HFF-Myc (cell line): ENCODE measurements around the gene IL27RA.

Experiments
- DNase-seq: peaks from one replicate; pipeline ENCODE4 v3.0.0-alpha.2; 2011; ENCODE audit warnings: low read depth; ENCODE audit errors: extremely low read depth
- H3K4me3 ChIP-seq: replicated peaks from 2 replicates; pipeline ENCODE4 v1.5.1; 2011; ENCODE audit warnings: low read depth, mild to moderate bottlenecking, control low read depth, low read length
- TF ChIP-seq, protein P1 (sequence below): IDR thresholded peaks from 2 replicates; pipeline ENCODE4 v1.5.1; 2012; ENCODE audit warnings: mild to moderate bottlenecking, low read depth, low read length, control low read depth; ENCODE audit errors: missing control alignments

IL27RA gene

DNA sequence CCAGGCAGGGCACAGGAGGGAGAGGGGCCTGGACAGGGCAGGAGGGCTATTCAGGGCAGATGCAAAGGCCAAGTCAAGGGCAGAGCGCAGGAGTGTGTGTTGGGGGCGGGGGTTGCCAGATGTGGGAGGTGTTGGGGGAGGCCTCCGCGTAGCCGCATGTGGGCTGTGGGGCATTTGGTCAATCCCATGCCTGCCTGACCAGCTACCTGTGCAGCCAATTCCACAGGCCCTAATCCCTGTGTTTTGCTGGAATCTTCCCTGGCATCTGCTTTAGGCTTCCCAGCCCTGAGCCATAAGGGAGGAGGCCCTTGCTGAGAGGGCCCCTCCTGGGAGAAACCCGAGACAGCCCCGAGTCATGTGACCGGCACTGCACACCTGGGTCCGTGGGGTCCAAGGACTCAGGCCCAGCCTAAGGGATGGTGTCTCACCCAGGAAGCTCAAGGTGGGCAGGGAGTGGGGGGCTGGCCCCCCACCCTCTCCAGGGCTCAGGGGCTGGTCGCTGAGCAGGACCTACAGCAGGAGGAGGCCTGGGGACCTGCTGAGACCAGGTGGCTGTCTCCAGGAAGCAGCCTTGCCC is 45.7 kb upstream of the IL27RA start:
- DNase-seq = no peak
- H3K4me3 ChIP-seq = no peak overlapping the region

DNA sequence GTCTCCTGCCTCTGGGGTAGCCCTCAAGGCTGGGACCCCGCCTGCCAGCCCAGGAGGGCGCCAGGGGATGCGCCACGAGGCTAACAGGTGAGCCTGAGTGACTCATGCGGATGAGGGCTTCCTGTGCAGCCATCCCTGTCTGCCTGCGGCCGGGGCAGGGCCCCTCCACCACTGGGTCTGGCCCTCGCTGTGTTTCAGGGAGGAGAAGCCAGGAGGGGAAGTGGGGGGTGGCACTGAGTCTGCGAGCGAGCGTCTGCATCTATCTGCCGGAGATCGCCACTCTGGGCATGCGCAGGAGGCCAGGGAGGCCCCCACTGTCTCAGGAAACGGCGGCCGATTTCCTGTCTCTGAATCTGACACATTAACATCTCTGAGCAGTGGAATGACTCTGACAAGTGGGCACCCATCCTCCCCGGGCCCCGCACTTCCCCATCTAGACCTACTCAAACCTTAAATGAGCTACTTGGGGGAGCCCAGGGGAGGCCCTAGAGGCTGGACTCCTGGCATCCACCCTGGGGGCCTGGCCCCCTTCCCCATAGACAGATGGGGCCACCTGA is 45.1 kb upstream of the IL27RA start:
- peak; percentile 64 for DNase-seq
- no peak overlapping the region for H3K4me3 ChIP-seq

More for the DNA sequence above, 45.7 kb upstream of the IL27RA start:
- TF ChIP-seq, protein P1, sequence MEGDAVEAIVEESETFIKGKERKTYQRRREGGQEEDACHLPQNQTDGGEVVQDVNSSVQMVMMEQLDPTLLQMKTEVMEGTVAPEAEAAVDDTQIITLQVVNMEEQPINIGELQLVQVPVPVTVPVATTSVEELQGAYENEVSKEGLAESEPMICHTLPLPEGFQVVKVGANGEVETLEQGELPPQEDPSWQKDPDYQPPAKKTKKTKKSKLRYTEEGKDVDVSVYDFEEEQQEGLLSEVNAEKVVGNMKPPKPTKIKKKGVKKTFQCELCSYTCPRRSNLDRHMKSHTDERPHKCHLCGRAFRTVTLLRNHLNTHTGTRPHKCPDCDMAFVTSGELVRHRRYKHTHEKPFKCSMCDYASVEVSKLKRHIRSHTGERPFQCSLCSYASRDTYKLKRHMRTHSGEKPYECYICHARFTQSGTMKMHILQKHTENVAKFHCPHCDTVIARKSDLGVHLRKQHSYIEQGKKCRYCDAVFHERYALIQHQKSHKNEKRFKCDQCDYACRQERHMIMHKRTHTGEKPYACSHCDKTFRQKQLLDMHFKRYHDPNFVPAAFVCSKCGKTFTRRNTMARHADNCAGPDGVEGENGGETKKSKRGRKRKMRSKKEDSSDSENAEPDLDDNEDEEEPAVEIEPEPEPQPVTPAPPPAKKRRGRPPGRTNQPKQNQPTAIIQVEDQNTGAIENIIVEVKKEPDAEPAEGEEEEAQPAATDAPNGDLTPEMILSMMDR = no peak

DNA sequence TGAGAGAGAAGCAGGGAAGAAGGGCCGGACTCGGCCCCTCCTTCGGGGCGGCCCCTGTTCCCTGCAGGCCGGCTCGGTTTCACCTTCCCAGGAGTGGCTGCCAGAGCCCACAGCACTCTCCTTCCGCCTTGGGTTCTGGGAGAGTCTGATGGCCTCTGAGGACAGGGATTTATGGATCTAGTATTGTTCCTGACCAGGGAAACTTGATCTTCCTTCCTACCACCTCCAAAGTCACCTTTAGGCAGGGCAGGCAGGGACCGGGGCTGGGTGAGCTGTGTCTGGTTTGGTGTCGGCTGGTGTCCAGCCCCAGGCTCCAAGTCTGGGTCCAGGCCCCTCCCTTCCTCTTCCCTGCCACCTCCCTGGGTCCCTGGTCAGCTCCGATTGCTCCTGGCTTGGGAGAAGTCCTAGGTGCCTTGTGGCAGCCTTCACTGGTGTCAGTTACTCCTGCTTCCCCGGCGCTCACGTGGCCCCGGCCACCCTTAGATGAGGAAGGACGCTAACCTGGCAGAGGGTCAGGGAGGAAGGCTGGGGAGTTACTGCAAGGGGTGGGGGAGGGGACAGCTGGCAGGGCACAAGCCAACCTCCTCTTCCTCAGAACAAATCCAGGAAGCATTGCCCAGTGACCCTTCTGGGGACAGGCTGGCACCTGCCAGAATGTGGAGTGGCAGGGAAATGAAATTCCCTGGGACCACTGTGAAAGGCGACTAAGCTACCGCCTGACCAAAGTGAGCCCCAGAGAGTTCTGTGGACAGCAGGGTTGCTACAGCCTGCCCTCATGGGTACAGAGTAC is 44.3 kb upstream of the IL27RA start:
- no peak for DNase-seq
- TF ChIP-seq, protein P1 = no peak
- no peak overlapping the region for H3K4me3 ChIP-seq

More for the DNA sequence above, 45.1 kb upstream of the IL27RA start:
- TF ChIP-seq, protein P1 = no peak

DNA sequence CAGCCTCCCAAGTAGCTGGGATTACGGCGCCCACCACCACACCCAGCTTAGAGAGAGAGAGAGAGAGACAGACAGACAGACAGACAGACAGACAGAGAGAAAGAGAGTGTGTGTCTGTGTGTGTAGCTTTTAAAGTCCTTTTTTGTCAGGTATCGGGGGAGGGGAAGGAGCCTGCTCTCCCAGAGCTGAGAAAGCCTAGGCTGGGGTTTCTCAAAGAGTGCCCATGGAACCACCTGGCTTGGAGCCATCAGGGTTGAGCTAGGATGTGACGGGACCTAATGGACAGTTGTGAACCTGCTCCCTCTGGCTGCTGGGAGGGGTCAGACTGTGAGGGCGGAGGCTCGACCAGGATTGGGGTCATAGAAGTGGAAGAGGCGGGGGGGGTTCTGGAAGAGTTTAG is 42.1 kb upstream of the IL27RA start:
- no peak for DNase-seq
- no peak overlapping the region for H3K4me3 ChIP-seq
- TF ChIP-seq, protein P1 = no peak

DNA sequence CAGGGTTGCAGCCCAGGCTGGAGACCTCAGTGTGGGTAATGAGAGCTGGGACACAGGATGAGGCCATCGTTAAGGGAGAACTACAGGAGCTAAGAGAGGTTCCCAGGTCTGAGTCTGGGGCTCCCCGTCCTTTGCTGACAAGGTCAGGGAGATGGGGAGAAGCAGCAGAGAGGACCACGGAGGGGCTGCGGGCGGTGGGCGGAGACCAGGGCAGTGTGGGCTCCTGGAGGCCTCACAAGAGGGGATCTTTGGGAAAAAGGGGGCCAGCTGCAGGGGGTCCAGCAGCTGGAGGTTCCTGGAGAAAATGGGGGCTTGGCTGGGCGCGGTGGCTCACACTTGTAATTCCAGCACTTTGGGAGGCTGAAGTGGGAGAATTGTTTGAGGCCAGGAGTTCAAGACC is 41.5 kb upstream of the IL27RA start:
- H3K4me3 ChIP-seq = no peak overlapping the region
- DNase-seq = no peak
- TF ChIP-seq, protein P1 = no peak

DNA sequence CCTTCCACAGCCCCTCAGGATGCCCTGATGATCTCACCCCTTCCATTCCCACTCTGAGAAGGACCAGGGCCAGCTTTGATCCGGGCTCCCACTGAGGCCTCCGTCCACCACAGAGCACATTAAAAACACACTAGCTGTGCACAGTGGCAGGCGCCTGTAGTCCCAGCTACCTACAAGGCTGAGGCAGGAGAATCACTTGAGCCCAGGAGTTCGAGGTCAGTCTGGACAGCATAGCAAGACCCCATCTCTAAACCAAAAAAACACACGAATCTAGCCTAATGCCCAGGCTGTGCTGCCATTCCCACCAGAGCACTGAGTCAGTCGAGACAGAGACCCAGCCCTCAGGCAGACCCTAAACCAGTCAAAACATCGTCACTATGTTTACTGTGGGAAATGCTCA is 39.5 kb upstream of the IL27RA start:
- TF ChIP-seq, protein P1 = no peak
- no peak for DNase-seq
- H3K4me3 ChIP-seq = no peak overlapping the region
